Endothelial cell of umbilical vein (primary cell): ENCODE data around the gene FHDC1. TPM values are rescaled to one million over a fixed set of nuclear protein-coding genes. Genes with fewer than 3 reads are reported as not detected.

ENCODE experiments used
- BruUV-seq: library from RNA; stranded (reverse); fragments of 400-500 nt; replicated peaks from 2 replicates; lab custom pipeline; 2021; lab: Mats Ljungman, UMichigan
- CTCF ChIA-PET: fragments of 300-600, 350-600 bp; sonication (Branson Sonifier 250); formaldehyde crosslinking; loops from one replicate; lab custom pipeline; 2021; ENCODE audit warnings: antibody characterized with exemption, inconsistent platforms; lab: Charles Lee
- POLR2A ChIA-PET: fragments of 300-600, 350-600 bp; sonication (Branson Sonifier 250); formaldehyde crosslinking; loops from one replicate; lab custom pipeline; 2021; ENCODE audit warnings: antibody characterized with exemption, inconsistent platforms; lab: Charles Lee
- DNase-seq: peaks from one replicate; pipeline ENCODE4 v3.0.0-alpha.2; 2011; ENCODE audit warnings: low read depth, low spot score
- FAIRE-seq: peaks from 2 replicates; lab custom pipeline; 2011; peaks lifted over from hg19 to GRCh38; lab: Jason Lieb, UNC
- H2AFZ ChIP-seq: 2 replicates; pipeline ENCODE4 v1.6.0; 2012; ENCODE audit warnings: low read depth, low read length, control low read depth, inconsistent platforms
- H3K27ac ChIP-seq: 2 replicates; pipeline ENCODE4 v1.5.1; 2011; ENCODE audit warnings: low read depth, mild to moderate bottlenecking, control low read depth, low read length, moderate library complexity; ENCODE audit not compliant: insufficient read depth
- H3K27me3 ChIP-seq, 2 experiments: 2 replicates each; pipeline versions ENCODE4 v1.6.0 to v1.6.1; 2011; ENCODE audit warnings: low read length in 2 of 2, mixed read lengths in 1 of 2; ENCODE audit not compliant: control insufficient read depth in 2 of 2, insufficient read depth in 2 of 2
- H3K36me3 ChIP-seq, 2 experiments: 2 replicates in 1 of 2; 3 replicates in 1 of 2; pipeline ENCODE4 v1.5.1; 2011; ENCODE audit warnings: low read length in 2 of 2, mild to moderate bottlenecking in 1 of 2, moderate library complexity in 1 of 2; ENCODE audit not compliant: control insufficient read depth in 2 of 2, insufficient read depth in 2 of 2; ENCODE audit errors: extremely low read depth in 1 of 2
- H3K4me1 ChIP-seq: 3 replicates; pipeline ENCODE4 v1.5.1; 2011; ENCODE audit warnings: mild to moderate bottlenecking, low read length; ENCODE audit not compliant: control insufficient read depth, insufficient read depth; ENCODE audit errors: extremely low read depth
- H3K4me2 ChIP-seq: 2 replicates; pipeline ENCODE4 v1.6.1; 2011; ENCODE audit warnings: low read length, control low read depth, mixed read lengths; ENCODE audit not compliant: insufficient read depth
- H3K4me3 ChIP-seq, 3 experiments: fragments of 200-600 bp in 1 of 3; sonication (generic), shearing (Covaris generic) in 1 of 3; replicated peaks in 1 of 3; 2 replicates each; pipeline ENCODE4 v1.5.1; 2011 to 2016; ENCODE audit warnings: control low read depth in 3 of 3, low read length in 3 of 3, mild to moderate bottlenecking in 2 of 3, inconsistent platforms in 1 of 3, low read depth in 1 of 3, moderate library complexity in 1 of 3; ENCODE audit not compliant: insufficient read depth in 1 of 3
- H3K79me2 ChIP-seq: 2 replicates; pipeline ENCODE4 v1.6.0; 2012; ENCODE audit warnings: low read length, inconsistent platforms; ENCODE audit not compliant: control insufficient read depth, insufficient read depth
- H3K9ac ChIP-seq: replicated peaks from 2 replicates; pipeline ENCODE3; 2011; ENCODE audit warnings: low read length, control low read depth; ENCODE audit not compliant: insufficient read depth; ENCODE audit errors: extremely low read depth
- H3K9me1 ChIP-seq: replicated peaks from 3 replicates; pipeline ENCODE4 v1.6.0; 2011; ENCODE audit warnings: mild to moderate bottlenecking, low read length; ENCODE audit not compliant: control insufficient read depth, insufficient read depth; ENCODE audit errors: extremely low read depth
- H3K9me3 ChIP-seq: replicated peaks from 2 replicates; pipeline ENCODE4 v1.5.1; 2012; ENCODE audit warnings: low read length, inconsistent platforms; ENCODE audit not compliant: control insufficient read depth, insufficient read depth
- H4K20me1 ChIP-seq: replicated peaks from 2 replicates; pipeline ENCODE3; 2011; ENCODE audit warnings: mild to moderate bottlenecking, low read length; ENCODE audit not compliant: control insufficient read depth, insufficient read depth; ENCODE audit errors: extremely low read depth
- EZH2 ChIP-seq: IDR thresholded peaks from 2 replicates; pipeline ENCODE4 v1.6.1; 2012; ENCODE audit warnings: borderline replicate concordance, low read depth, mild to moderate bottlenecking, moderate library complexity, low read length, inconsistent platforms; ENCODE audit not compliant: severe bottlenecking
- FOS ChIP-seq: IDR thresholded peaks from 2 replicates; pipeline ENCODE4 v1.6.1; 2011; ENCODE audit warnings: mild to moderate bottlenecking, low read length, moderate library complexity, borderline replicate concordance; ENCODE audit not compliant: insufficient read depth
- GATA2 ChIP-seq: IDR thresholded peaks from 2 replicates; pipeline ENCODE4 v1.7.0; 2011; ENCODE audit warnings: low read depth, mild to moderate bottlenecking, moderate library complexity, mixed read lengths, low read length; ENCODE audit not compliant: insufficient read length, insufficient read depth
- JUN ChIP-seq: IDR thresholded peaks from 2 replicates; pipeline ENCODE4 v1.6.1; 2011; ENCODE audit warnings: borderline replicate concordance, low read depth; ENCODE audit not compliant: insufficient read length, insufficient read depth
- MYC ChIP-seq: IDR thresholded peaks from one replicate; pipeline ENCODE4 v1.6.1; 2011; ENCODE audit warnings: mild to moderate bottlenecking, low read depth, low read length
- POLR2A ChIP-seq: IDR thresholded peaks from 2 replicates; pipeline ENCODE4 v1.6.1; 2012; ENCODE audit warnings: low read depth, mild to moderate bottlenecking, control low read depth, low read length
- POLR2AphosphoS5 ChIP-seq: IDR thresholded peaks from 2 replicates; pipeline ENCODE4 v1.6.1; 2012; ENCODE audit warnings: low read depth, mild to moderate bottlenecking, control low read depth, low read length, moderate library complexity; ENCODE audit not compliant: insufficient read depth
- dilution Hi-C: fragments of 300-500 bp; cut with MboI; formaldehyde crosslinking; loops from one replicate; pipeline ENCODE4 v1.15.0; 2019; ENCODE audit warnings: low sequenced_read_pairs; ENCODE audit not compliant: extremely low pct_ligation_motif_present
- intact Hi-C: fragments of 100-400 bp; cut with micrococcal nuclease; formaldehyde crosslinking; loops from one replicate; pipeline ENCODE4 v1.10.0; 2022
- polyA plus RNA-seq, 4 experiments: library from polyadenylated mRNA; depleted of rRNA in 3 of 4; stranded (reverse) in 3 of 4; unstranded in 1 of 4; fragments of >200 nt; gene quantifications; 2 replicates each; pipeline versions ENCODE4 v1.2.1 to v1.2.3, GENCODE V29; 2011 to 2012; ENCODE audit warnings: missing spikeins in 1 of 4
- total RNA-seq: library from RNA; stranded (reverse); gene quantifications from 2 replicates; pipeline ENCODE4 v1.2.3, GENCODE V29; 2021
- TF ChIP-seq, protein P1 (sequence below): IDR thresholded peaks from 2 replicates; pipeline ENCODE4 v1.6.1; 2011; ENCODE audit not compliant: insufficient read depth, insufficient read length
- TF ChIP-seq, protein P2 (sequence below), 2 donors: IDR thresholded peaks; 1 replicate in 1 of 2; 2 replicates in 1 of 2; pipeline ENCODE4 v1.5.1; 2011; ENCODE audit warnings: low read length in 2 of 2, mild to moderate bottlenecking in 2 of 2, moderate library complexity in 2 of 2, control low read depth in 1 of 2, inconsistent platforms in 1 of 2, low read depth in 1 of 2; ENCODE audit not compliant: insufficient read depth in 1 of 2; ENCODE audit errors: extremely low read depth in 1 of 2

The FHDC1 gene
- total and polyA plus RNA-seq, 2 donors (not counting 3 experiments of a cell fraction or from before 2014, with no cell fraction given) = 0.03 to 0.18 TPM

DNA sequence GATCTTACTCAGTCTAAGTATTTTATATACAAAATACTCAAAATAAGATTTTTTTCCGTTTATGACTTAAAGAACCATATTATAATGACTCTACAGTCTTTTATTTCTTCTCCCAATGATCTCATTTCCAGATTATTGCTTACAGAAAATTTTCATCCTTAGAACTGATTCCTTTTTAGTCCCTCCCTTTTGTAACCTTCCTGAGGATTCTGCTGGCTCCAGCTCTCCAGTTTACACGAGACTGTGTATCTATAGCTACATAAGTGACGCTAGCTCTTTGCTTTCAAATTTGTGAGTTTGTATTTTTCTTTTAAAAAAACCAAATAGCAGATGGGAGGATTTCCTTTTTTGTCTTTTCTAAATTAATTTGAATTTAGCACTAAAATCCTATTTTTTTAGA is 24.0 kb downstream of the FHDC1 start:
- H3K27ac ChIP-seq = no peak overlapping the region
- POLR2A ChIA-PET = no interaction called here
- no TSS peak for BruUV-seq
- DNase-seq (no peak), FAIRE-seq (no peak)
- dilution Hi-C loops = no loop called here
- TF ChIP-seq, protein P1, sequence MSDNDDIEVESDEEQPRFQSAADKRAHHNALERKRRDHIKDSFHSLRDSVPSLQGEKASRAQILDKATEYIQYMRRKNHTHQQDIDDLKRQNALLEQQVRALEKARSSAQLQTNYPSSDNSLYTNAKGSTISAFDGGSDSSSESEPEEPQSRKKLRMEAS = no peak
- no peak for TF ChIP-seq GATA2
- TF ChIP-seq, protein P2, sequence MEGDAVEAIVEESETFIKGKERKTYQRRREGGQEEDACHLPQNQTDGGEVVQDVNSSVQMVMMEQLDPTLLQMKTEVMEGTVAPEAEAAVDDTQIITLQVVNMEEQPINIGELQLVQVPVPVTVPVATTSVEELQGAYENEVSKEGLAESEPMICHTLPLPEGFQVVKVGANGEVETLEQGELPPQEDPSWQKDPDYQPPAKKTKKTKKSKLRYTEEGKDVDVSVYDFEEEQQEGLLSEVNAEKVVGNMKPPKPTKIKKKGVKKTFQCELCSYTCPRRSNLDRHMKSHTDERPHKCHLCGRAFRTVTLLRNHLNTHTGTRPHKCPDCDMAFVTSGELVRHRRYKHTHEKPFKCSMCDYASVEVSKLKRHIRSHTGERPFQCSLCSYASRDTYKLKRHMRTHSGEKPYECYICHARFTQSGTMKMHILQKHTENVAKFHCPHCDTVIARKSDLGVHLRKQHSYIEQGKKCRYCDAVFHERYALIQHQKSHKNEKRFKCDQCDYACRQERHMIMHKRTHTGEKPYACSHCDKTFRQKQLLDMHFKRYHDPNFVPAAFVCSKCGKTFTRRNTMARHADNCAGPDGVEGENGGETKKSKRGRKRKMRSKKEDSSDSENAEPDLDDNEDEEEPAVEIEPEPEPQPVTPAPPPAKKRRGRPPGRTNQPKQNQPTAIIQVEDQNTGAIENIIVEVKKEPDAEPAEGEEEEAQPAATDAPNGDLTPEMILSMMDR (IDR thresholded peaks at IDR 0.05; ENCODE audit: extremely low read depth in 1 of 2, insufficient read depth in 1 of 2, low read depth in 1 of 2, low read length in 2 of 2) = no peak
- TF ChIP-seq JUN = no peak
- no peak for TF ChIP-seq POLR2A
- TF ChIP-seq POLR2AphosphoS5 = no peak
- TF ChIP-seq MYC = no peak
- no peak for TF ChIP-seq EZH2
- TF ChIP-seq FOS = no peak
- no peaks in the 10 kb centered on the region for H3K9me3 ChIP-seq
- peaks cover 37% of the 10 kb centered on the region for H3K4me1 ChIP-seq
- no peak overlapping the region for H3K4me2 ChIP-seq
- intact Hi-C loops = loop anchor here (5.0 kb wide), 1 partner anchor 183 kb away; the partner anchor contains the start of genes ARFIP1 and TIGD4
- no peak overlapping the region for H2AFZ ChIP-seq
- no peak overlapping the region for H3K9ac ChIP-seq
- no peaks in the 10 kb centered on the region for H3K36me3 ChIP-seq
- no peaks in the 10 kb centered on the region for H4K20me1 ChIP-seq
- H3K4me3 ChIP-seq = no peak overlapping the region
- CTCF ChIA-PET = interaction anchor here (1.4 kb wide), 1 partner anchor 24 kb away, joined by 3 read pairs; the partner anchor contains the start of gene FHDC1
- H3K9me1 ChIP-seq = no peaks in the 10 kb centered on the region
- H3K27me3 ChIP-seq = no peaks in the 10 kb centered on the region
- no peaks in the 10 kb centered on the region for H3K79me2 ChIP-seq
